CD4-positive, alpha-beta T cell (primary cell): ENCODE measurements around the gene PCP2. TPM values are rescaled to one million over a fixed set of nuclear protein-coding genes. Genes with fewer than 3 reads are reported as not detected.

Experiments used
- ATAC-seq: fragments of 200-7000 bp; cut with Tn5 transposase; one replicate; pipeline ENCODE4 v1.10.0; 2022; ENCODE audit warnings: mild to moderate bottlenecking; ENCODE audit not compliant: poor library complexity
- CTCF ChIA-PET: fragments of 350-600 bp; sonication (Branson Sonifier 250); formaldehyde crosslinking; loops from one replicate; lab custom pipeline; 2021; ENCODE audit warnings: antibody characterized with exemption, inconsistent platforms; lab: Charles Lee
- POLR2A ChIA-PET: fragments of 350-600 bp; sonication (Branson Sonifier 250); formaldehyde crosslinking; loops from one replicate; lab custom pipeline; 2021; ENCODE audit warnings: antibody characterized with exemption, inconsistent platforms; lab: Charles Lee
- DNase-seq, 14 experiments: peaks; one replicate each; pipeline ENCODE4 v3.0.0-alpha.2; 2013 to 2020; ENCODE audit warnings: mixed read lengths in 2 of 14
- H3K27ac ChIP-seq, 2 donors: one replicate each; pipeline versions ENCODE4 v1.5.1 to v1.7.0; 2013; ENCODE audit warnings: low read length in 2 of 2, low read depth in 1 of 2, mild to moderate bottlenecking in 1 of 2
- H3K27me3 ChIP-seq, 2 experiments: 1 replicate in 1 of 2; 2 replicates in 1 of 2; pipeline versions ENCODE4 v1.6.1 to v1.7.0; 2013; ENCODE audit warnings: low read length in 2 of 2, control low read depth in 1 of 2, mild to moderate bottlenecking in 1 of 2, moderate library complexity in 1 of 2; ENCODE audit not compliant: insufficient read depth in 2 of 2, control insufficient read depth in 1 of 2
- H3K36me3 ChIP-seq: one replicate; pipeline ENCODE4 v1.6.1; 2013; ENCODE audit warnings: low read length, control low read depth; ENCODE audit not compliant: insufficient read depth
- H3K4me1 ChIP-seq: one replicate; pipeline ENCODE4 v1.6.1; 2013; ENCODE audit warnings: low read length, control low read depth; ENCODE audit not compliant: insufficient read depth
- H3K4me3 ChIP-seq: one replicate; pipeline ENCODE4 v1.5.1; 2013; ENCODE audit warnings: mild to moderate bottlenecking, low read length, moderate library complexity
- H3K9me3 ChIP-seq, 2 experiments: 1 replicate in 1 of 2; 2 replicates in 1 of 2; pipeline versions ENCODE4 v1.6.1 to v1.7.0; 2013; ENCODE audit warnings: low read length in 2 of 2, mild to moderate bottlenecking in 2 of 2, control low read depth in 1 of 2, moderate library complexity in 1 of 2; ENCODE audit not compliant: control insufficient read depth in 1 of 2, insufficient read depth in 1 of 2
- H3K27ac Mint-ChIP-seq: one replicate; pipeline ENCODE4 v1.8.0; 2020; ENCODE audit warnings: mixed read lengths
- H3K27me3 Mint-ChIP-seq: one replicate; pipeline ENCODE4 v1.8.0; 2021; ENCODE audit warnings: mixed read lengths
- H3K36me3 Mint-ChIP-seq: one replicate; pipeline ENCODE4 v1.8.0; 2021; ENCODE audit warnings: low read depth, mixed read lengths
- H3K4me1 Mint-ChIP-seq: one replicate; pipeline ENCODE4 v1.8.0; 2021; ENCODE audit warnings: low read depth, mixed read lengths
- H3K4me3 Mint-ChIP-seq: one replicate; pipeline ENCODE4 v1.8.0; 2020; ENCODE audit warnings: mild to moderate bottlenecking, mixed read lengths
- H3K9me3 Mint-ChIP-seq: one replicate; pipeline ENCODE4 v1.8.0; 2020; ENCODE audit warnings: mixed read lengths
- CTCF ChIP-seq: fragments of 200-600 bp; IDR thresholded peaks from one replicate; pipeline ENCODE4 v1.8.0; 2022; ENCODE audit warnings: antibody characterized with exemption, mild to moderate bottlenecking
- intact Hi-C, 2 experiments: fragments of 100-400 bp; cut with DNase I in 1 of 2; cut with micrococcal nuclease in 1 of 2; formaldehyde crosslinking; loops; one replicate each; pipeline versions ENCODE4 v1.15.1 to v1.9.0; 2023 to 2025; cut with DNase I, micrococcal nuclease
- total RNA-seq, 174 experiments: library from RNA in 2 of 174; stranded (reverse) in 2 of 174; gene quantifications; one replicate each; pipeline ENCODE4 v1.2.3 and lab custom pipeline; 2021 to 2026

Gene PCP2
- total RNA-seq, 2 experiments from 2014 or later, result 1.9 to 2.1 TPM

- intact Hi-C loops, result no loop called here
- H3K36me3 ChIP-seq, result no peaks in the 10 kb centered on the region
- Mint-ChIP-seq H3K27ac (no peak overlapping the region), H3K4me1 (no peaks in the 10 kb centered on the region), H3K36me3 (no peaks in the 10 kb centered on the region), H3K9me3 (no peaks in the 10 kb centered on the region), H3K27me3 (no peaks in the 10 kb centered on the region), H3K4me3 (no peak overlapping the region)
- no peak for ATAC-seq
- H3K4me3 ChIP-seq, result no peak overlapping the region
- no peak for TF ChIP-seq CTCF
- DNase-seq, result no peak
- H3K27me3 ChIP-seq, result no peaks in the 10 kb centered on the region
- POLR2A ChIA-PET, result no interaction called here
- CTCF ChIA-PET, result no interaction called here
- no peaks in the 10 kb centered on the region for H3K9me3 ChIP-seq
- peaks cover 2% of the 10 kb centered on the region for H3K4me1 ChIP-seq
- H3K27ac ChIP-seq, result no peak overlapping the region
These were observed 21.8 kb downstream of the PCP2 start for GRCh38 chr19:7611541-7612279.

GRCh38 chr19:7610491-7611240 is 22.9 kb downstream of the PCP2 start:
- no peak overlapping the region for H3K4me3 Mint-ChIP-seq
- no peaks in the 10 kb centered on the region for H3K27me3 ChIP-seq
- H3K36me3 Mint-ChIP-seq, result no peaks in the 10 kb centered on the region
- H3K4me1 ChIP-seq, result peaks cover 2% of the 10 kb centered on the region
- peaks cover 0 to under 1% of the 10 kb centered on the region in 2 experiments for H3K9me3 ChIP-seq
- no peaks in the 10 kb centered on the region for H3K36me3 ChIP-seq
- H3K4me1 Mint-ChIP-seq, result no peaks in the 10 kb centered on the region
- ATAC-seq (no peak), DNase-seq (no peak)
- H3K4me3 ChIP-seq, result no peak overlapping the region
- TF ChIP-seq CTCF, result no peak
- no peaks in the 10 kb centered on the region for H3K9me3 Mint-ChIP-seq
- ChIA-PET POLR2A (no interaction called here), CTCF (no interaction called here)
- H3K27ac ChIP-seq, result no peak overlapping the region
- H3K27ac Mint-ChIP-seq, result no peak overlapping the region
- intact Hi-C loops, result no loop called here
- peaks cover 2% of the 10 kb centered on the region for H3K27me3 Mint-ChIP-seq

GRCh38 chr19:7607874-7608560 is 25.5 kb downstream of the PCP2 start:
- CTCF ChIA-PET, result no interaction called here
- H3K36me3 ChIP-seq, result no peaks in the 10 kb centered on the region
- H3K9me3 ChIP-seq, result peaks cover 0 to 11% of the 10 kb centered on the region in 2 experiments
- no peaks in the 10 kb centered on the region for H3K4me1 Mint-ChIP-seq
- H3K27ac ChIP-seq, result no peak overlapping the region
- no peak overlapping the region for H3K27ac Mint-ChIP-seq
- no peak for TF ChIP-seq CTCF
- peaks cover 2% of the 10 kb centered on the region for H3K4me1 ChIP-seq
- ATAC-seq, result no peak
- intact Hi-C loops, result no loop called here
- H3K27me3 ChIP-seq, result peaks cover 0 to 2% of the 10 kb centered on the region in 2 experiments
- H3K4me3 ChIP-seq, result no peak overlapping the region
- H3K4me3 Mint-ChIP-seq, result no peak overlapping the region
- peaks cover 15% of the 10 kb centered on the region for H3K27me3 Mint-ChIP-seq
- no peak for DNase-seq
- H3K36me3 Mint-ChIP-seq, result no peaks in the 10 kb centered on the region
- no peaks in the 10 kb centered on the region for H3K9me3 Mint-ChIP-seq
- POLR2A ChIA-PET, result interaction anchor here (1.0 kb wide), 1 partner anchor 21 kb away, joined by 3 read pairs; the partner anchor contains the start of genes PET100 and XAB2
